ENCODE measurements around the gene VRK1. TPM values are rescaled to one million over a fixed set of nuclear protein-coding genes. Genes with fewer than 3 reads are reported as not detected.

Gene VRK1
- total RNA-seq, 1 donor from 2014 or later: 52.7 TPM

DNA sequence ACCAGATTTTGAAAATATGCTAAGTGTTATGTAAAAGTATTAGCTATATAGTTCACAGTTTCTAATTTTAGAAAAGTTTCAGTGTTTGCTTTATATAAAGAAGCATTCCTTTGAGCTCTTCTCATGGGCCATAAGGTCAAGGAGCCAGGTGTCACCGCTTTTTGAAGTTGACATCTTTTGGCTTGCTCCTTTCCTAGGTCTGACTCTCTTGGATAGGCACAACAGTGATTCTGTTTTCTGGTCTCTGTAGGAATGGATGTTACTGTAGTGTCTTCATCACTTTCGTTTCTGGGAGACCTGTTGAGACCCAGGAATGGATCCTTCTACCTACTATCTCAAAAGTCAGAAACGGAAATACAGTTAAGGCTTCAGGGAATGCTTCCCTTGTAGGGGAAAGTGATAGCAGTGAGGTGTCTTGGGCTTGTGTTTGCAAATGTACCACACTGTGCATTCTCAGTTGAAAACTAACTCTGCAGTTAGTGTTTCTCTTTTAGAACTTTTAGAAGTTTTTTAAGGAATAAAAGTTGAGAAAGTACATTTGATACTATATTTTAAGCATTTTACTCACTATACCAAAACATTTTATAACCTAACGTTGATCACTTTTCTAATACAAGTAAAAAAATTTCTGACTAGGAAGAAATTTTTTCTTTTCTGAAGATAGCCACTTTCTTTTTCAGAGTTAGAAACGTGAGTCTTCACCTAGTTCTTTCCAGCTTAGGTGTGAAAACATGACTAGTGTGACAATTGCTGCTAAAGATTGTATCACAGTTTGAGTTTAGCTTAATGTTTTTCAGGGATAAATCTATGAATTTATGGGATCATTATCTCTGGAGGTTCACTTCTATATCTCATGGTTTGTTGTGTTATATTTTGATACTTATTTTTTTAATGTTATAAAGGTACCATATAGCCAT is 20.8 kb downstream of the VRK1 start:
- Histone ChIP-seq H3K27ac (ENCODE audit: low read depth, low read length) (no peak overlapping the region), H3K27me3 (ENCODE audit: control insufficient read depth in 3 of 3, insufficient read depth in 3 of 3, low read length in 3 of 3) (no peaks in the 10 kb centered on the region), H3K4me1 (ENCODE audit: control insufficient read depth in 3 of 3, insufficient read depth in 3 of 3, low read length in 3 of 3) (peaks cover 0 to 3% (median 0%) of the 10 kb centered on the region in 3 donors), H3K9ac (ENCODE audit: low read depth in 1 of 3, low read length in 3 of 3) (no peak overlapping the region), H3K4me3 (ENCODE audit: low read length in 3 of 3) (no peak overlapping the region), H3K9me3 (ENCODE audit: control insufficient read depth in 3 of 3, low read length in 3 of 3) (no peaks in the 10 kb centered on the region), H3K36me3 (ENCODE audit: control insufficient read depth in 3 of 3, insufficient read depth in 3 of 3, low read length in 3 of 3) (no peaks in the 10 kb centered on the region)

DNA sequence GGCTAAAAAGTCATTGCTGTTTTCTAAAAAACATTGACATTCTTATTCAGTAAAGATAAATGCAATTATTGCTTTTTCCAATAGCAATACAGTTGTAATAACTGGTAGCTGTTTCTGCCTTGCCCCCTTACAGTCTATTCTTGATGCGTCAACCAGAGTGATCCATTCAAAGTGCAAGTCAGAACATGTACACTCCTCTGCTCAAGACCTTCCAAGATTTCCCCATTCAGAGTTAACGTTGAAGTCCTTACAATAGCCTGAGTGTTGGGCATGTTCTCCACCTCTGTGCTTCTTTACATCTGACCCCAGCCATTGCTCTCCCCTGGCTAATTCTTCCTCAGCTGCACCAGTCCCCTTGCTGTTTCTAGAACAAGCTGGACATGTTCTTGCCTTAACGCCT is 24.3 kb downstream of the VRK1 start:
- Histone ChIP-seq H3K4me1 (ENCODE audit: control insufficient read depth in 3 of 3, insufficient read depth in 3 of 3, low read length in 3 of 3) (peaks cover 0 to 3% (median 0%) of the 10 kb centered on the region in 3 donors), H3K4me3 (ENCODE audit: low read length in 3 of 3) (no peak overlapping the region)

DNA sequence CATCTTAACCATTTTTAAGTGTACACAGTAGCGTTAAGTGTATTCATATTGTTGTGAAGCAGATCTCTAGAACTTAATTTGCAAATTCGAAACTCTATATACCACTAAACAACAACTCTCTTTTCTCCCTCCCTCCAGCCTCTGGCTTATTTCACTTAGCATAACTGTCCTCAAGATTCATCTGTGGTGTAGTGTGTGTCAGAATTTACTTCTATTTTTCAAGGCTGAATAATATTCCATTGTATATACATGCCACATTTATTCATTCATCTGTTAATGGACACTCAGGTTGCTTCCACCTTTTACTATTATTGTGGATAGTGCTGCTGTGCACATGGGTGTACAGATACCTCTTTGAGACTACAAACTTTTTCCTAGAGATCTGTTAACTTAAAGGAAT is 26.5 kb downstream of the VRK1 start:
- Histone ChIP-seq H3K27me3 (ENCODE audit: control insufficient read depth in 3 of 3, insufficient read depth in 3 of 3, low read length in 3 of 3) (no peaks in the 10 kb centered on the region), H3K9ac (ENCODE audit: low read depth in 1 of 3, low read length in 3 of 3) (no peak overlapping the region), H3K4me3 (ENCODE audit: low read length in 3 of 3) (no peak overlapping the region), H3K36me3 (ENCODE audit: control insufficient read depth in 3 of 3, insufficient read depth in 3 of 3, low read length in 3 of 3) (no peaks in the 10 kb centered on the region), H3K27ac (ENCODE audit: low read depth, low read length) (no peak overlapping the region), H3K4me1 (ENCODE audit: control insufficient read depth in 3 of 3, insufficient read depth in 3 of 3, low read length in 3 of 3) (peaks cover 0 to 3% (median 0%) of the 10 kb centered on the region in 3 donors), H3K9me3 (ENCODE audit: control insufficient read depth in 3 of 3, low read length in 3 of 3) (no peaks in the 10 kb centered on the region)

More for the DNA sequence above, 24.3 kb downstream of the VRK1 start:
- Histone ChIP-seq H3K9ac (ENCODE audit: low read depth in 1 of 3, low read length in 3 of 3) (no peak overlapping the region), H3K9me3 (ENCODE audit: control insufficient read depth in 3 of 3, low read length in 3 of 3) (no peaks in the 10 kb centered on the region), H3K36me3 (ENCODE audit: control insufficient read depth in 3 of 3, insufficient read depth in 3 of 3, low read length in 3 of 3) (no peaks in the 10 kb centered on the region), H3K27ac (ENCODE audit: low read depth, low read length) (no peak overlapping the region), H3K27me3 (ENCODE audit: control insufficient read depth in 3 of 3, insufficient read depth in 3 of 3, low read length in 3 of 3) (no peaks in the 10 kb centered on the region)

DNA sequence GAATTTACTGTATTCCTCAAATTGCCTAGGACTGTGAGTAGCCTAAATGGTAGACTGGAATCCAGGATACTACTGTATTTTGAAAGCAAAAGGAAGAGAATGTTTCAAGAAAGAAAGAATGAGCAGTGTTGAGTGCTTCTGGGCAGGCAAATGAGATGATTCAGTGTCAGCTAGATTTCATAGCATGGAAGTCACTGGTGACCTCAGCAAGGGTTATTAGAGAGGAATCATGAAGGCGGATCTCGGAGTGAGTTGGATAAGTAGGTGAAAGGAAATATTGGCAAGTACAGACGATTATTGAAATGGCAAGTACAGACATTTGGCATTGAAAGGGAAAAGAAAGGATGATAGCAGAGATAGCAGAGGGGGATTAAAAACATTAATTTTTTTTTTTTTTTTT is 27.1 kb downstream of the VRK1 start:
- Histone ChIP-seq H3K4me1 (ENCODE audit: control insufficient read depth in 3 of 3, insufficient read depth in 3 of 3, low read length in 3 of 3) (peaks cover 0 to 3% (median 0%) of the 10 kb centered on the region in 3 donors), H3K4me3 (ENCODE audit: low read length in 3 of 3) (no peak overlapping the region), H3K9me3 (ENCODE audit: control insufficient read depth in 3 of 3, low read length in 3 of 3) (no peaks in the 10 kb centered on the region), H3K36me3 (ENCODE audit: control insufficient read depth in 3 of 3, insufficient read depth in 3 of 3, low read length in 3 of 3) (no peaks in the 10 kb centered on the region), H3K27ac (ENCODE audit: low read depth, low read length) (no peak overlapping the region), H3K9ac (ENCODE audit: low read depth in 1 of 3, low read length in 3 of 3) (no peak overlapping the region), H3K27me3 (ENCODE audit: control insufficient read depth in 3 of 3, insufficient read depth in 3 of 3, low read length in 3 of 3) (no peaks in the 10 kb centered on the region)

DNA sequence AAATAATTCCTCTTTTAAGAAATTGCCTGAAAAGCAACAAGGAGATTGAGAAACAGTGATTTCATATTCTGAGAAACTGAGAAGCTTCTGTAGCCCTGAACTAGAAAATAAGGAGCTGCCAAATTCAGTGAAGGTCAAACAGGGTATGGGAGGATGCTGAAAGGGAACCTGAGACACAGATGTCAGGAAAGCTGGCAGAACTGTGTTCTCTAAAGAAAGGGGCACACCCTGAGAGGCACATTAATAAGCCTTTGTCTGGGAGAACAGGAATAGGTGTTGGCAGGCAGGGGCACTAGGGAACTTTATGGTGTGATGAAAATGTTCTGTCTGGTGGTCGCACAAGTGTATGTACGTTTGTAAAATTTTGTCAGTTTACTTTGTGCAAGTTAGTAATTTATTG is 29.6 kb downstream of the VRK1 start:
- Histone ChIP-seq H3K4me3 (ENCODE audit: low read length in 3 of 3) (no peak overlapping the region), H3K9ac (ENCODE audit: low read depth in 1 of 3, low read length in 3 of 3) (no peak overlapping the region), H3K4me1 (ENCODE audit: control insufficient read depth in 3 of 3, insufficient read depth in 3 of 3, low read length in 3 of 3) (peaks cover 0 to 3% (median 0%) of the 10 kb centered on the region in 3 donors), H3K27me3 (ENCODE audit: control insufficient read depth in 3 of 3, insufficient read depth in 3 of 3, low read length in 3 of 3) (no peaks in the 10 kb centered on the region), H3K9me3 (ENCODE audit: control insufficient read depth in 3 of 3, low read length in 3 of 3) (no peaks in the 10 kb centered on the region), H3K36me3 (ENCODE audit: control insufficient read depth in 3 of 3, insufficient read depth in 3 of 3, low read length in 3 of 3) (no peaks in the 10 kb centered on the region), H3K27ac (ENCODE audit: low read depth, low read length) (no peak overlapping the region)

DNA sequence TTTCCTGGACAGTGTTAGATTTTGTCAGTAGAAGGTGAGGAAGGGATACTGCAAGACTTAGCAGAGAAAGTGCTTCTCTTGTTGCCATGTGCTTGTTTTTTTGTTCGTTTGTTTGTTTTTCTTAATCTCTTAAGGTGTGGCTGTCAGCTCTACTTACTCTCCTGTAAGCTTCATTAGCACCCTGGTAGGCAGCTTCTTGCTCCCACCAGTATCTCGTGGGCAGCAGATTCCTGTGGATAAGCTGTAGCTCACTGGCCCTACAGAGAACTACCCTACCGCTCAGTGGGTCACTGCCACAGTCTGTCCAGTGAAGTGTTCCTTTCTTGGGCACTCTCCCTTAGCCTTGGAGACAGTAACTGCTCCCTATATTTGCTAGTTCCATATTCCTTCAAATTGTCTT is 30.1 kb downstream of the VRK1 start:
- no peaks in the 10 kb centered on the region for H3K36me3 ChIP-seq (ENCODE audit: control insufficient read depth in 3 of 3, insufficient read depth in 3 of 3, low read length in 3 of 3)
- no peak overlapping the region for H3K27ac ChIP-seq (ENCODE audit: low read depth, low read length)
- no peaks in the 10 kb centered on the region for H3K9me3 ChIP-seq (ENCODE audit: control insufficient read depth in 3 of 3, low read length in 3 of 3)
- H3K27me3 ChIP-seq (ENCODE audit: control insufficient read depth in 3 of 3, insufficient read depth in 3 of 3, low read length in 3 of 3): no peaks in the 10 kb centered on the region
- peaks cover 0 to 3% (median 0%) of the 10 kb centered on the region in 3 donors for H3K4me1 ChIP-seq (ENCODE audit: control insufficient read depth in 3 of 3, insufficient read depth in 3 of 3, low read length in 3 of 3)
- no peak overlapping the region for H3K9ac ChIP-seq (ENCODE audit: low read depth in 1 of 3, low read length in 3 of 3)
- H3K4me3 ChIP-seq (ENCODE audit: low read length in 3 of 3): no peak overlapping the region

DNA sequence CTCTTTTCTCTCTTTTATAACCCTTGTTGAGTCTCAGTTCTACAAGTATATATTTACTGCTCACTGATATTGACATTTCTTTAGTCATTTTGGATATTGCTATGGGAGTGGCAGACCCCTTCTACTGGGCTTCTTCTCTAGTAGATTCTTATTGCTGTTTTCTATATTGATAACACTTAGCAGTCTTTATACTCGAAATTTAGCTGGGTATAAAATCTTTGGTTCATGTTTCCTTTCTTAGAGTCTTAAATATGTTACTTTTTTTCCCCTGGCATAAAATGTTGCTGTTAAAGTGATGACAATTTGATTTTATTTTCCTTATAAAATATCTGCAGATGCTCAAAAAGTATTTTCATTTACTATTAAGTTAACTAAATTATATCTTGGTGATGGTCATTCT is 32.6 kb downstream of the VRK1 start:
- H3K27me3 ChIP-seq (ENCODE audit: control insufficient read depth in 3 of 3, insufficient read depth in 3 of 3, low read length in 3 of 3): no peaks in the 10 kb centered on the region
- H3K4me3 ChIP-seq (ENCODE audit: low read length in 3 of 3): no peak overlapping the region
- H3K9me3 ChIP-seq (ENCODE audit: control insufficient read depth in 3 of 3, low read length in 3 of 3): no peaks in the 10 kb centered on the region
- H3K36me3 ChIP-seq (ENCODE audit: control insufficient read depth in 3 of 3, insufficient read depth in 3 of 3, low read length in 3 of 3): no peaks in the 10 kb centered on the region
- H3K27ac ChIP-seq (ENCODE audit: low read depth, low read length): no peak overlapping the region
- peaks cover 0 to 3% (median 0%) of the 10 kb centered on the region in 3 donors for H3K4me1 ChIP-seq (ENCODE audit: control insufficient read depth in 3 of 3, insufficient read depth in 3 of 3, low read length in 3 of 3)
- H3K9ac ChIP-seq (ENCODE audit: low read depth in 1 of 3, low read length in 3 of 3): no peak overlapping the region

DNA sequence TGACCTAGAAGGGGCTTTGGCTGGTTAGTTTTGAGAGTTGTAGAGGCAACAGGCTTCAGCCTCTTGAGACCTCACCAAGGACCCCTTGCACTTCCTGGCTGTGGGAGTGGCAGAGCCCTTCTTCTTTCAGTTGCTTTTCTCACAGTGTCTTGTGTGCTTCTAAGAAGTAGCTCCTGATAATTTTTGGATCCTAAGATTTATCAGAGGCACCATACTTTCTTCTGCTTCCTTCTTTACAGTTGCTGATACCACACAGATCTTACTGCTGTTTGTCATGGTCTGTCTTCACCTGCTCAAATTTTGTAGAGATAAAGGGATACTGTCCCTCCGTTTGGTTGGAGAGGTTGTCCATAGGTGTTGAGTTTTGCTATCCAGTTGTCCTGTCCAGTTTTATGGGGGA is 33.8 kb downstream of the VRK1 start:
- no peaks in the 10 kb centered on the region for H3K9me3 ChIP-seq (ENCODE audit: control insufficient read depth in 3 of 3, low read length in 3 of 3)
- peaks cover 0 to 3% (median 0%) of the 10 kb centered on the region in 3 donors for H3K36me3 ChIP-seq (ENCODE audit: control insufficient read depth in 3 of 3, insufficient read depth in 3 of 3, low read length in 3 of 3)
- no peak overlapping the region for H3K4me3 ChIP-seq (ENCODE audit: low read length in 3 of 3)
- H3K27ac ChIP-seq (ENCODE audit: low read depth, low read length): no peak overlapping the region
- no peaks in the 10 kb centered on the region for H3K27me3 ChIP-seq (ENCODE audit: control insufficient read depth in 3 of 3, insufficient read depth in 3 of 3, low read length in 3 of 3)
- H3K9ac ChIP-seq (ENCODE audit: low read depth in 1 of 3, low read length in 3 of 3): no peak overlapping the region
- H3K4me1 ChIP-seq (ENCODE audit: control insufficient read depth in 3 of 3, insufficient read depth in 3 of 3, low read length in 3 of 3): peaks cover 0 to 3% (median 0%) of the 10 kb centered on the region in 3 donors

DNA sequence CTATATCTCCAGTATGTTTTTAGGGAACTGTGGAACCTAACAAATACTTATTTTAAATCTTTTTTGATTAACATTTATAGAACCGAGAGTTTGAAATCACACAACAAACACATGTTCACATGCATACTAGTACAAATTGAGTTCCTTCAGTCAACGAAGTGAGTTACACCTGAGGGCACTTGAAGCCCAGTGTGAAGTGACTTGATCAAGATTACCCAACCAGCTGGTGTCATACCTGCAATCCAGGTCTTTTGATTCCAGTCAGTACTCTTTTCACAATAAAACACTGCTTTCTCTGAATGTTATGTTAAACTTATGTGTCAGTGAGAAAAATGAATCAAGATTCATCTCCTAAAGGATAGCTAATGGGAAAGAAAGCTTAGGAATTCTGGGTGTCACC is 35.2 kb downstream of the VRK1 start:
- Histone ChIP-seq H3K4me1 (ENCODE audit: control insufficient read depth in 3 of 3, insufficient read depth in 3 of 3, low read length in 3 of 3) (no peaks in the 10 kb centered on the region), H3K9ac (ENCODE audit: low read depth in 1 of 3, low read length in 3 of 3) (no peak overlapping the region), H3K27ac (ENCODE audit: low read depth, low read length) (no peak overlapping the region), H3K4me3 (ENCODE audit: low read length in 3 of 3) (no peak overlapping the region), H3K27me3 (ENCODE audit: control insufficient read depth in 3 of 3, insufficient read depth in 3 of 3, low read length in 3 of 3) (no peaks in the 10 kb centered on the region), H3K36me3 (ENCODE audit: control insufficient read depth in 3 of 3, insufficient read depth in 3 of 3, low read length in 3 of 3) (peaks cover 0 to 6% (median 2%) of the 10 kb centered on the region in 3 donors), H3K9me3 (ENCODE audit: control insufficient read depth in 3 of 3, low read length in 3 of 3) (no peaks in the 10 kb centered on the region)

DNA sequence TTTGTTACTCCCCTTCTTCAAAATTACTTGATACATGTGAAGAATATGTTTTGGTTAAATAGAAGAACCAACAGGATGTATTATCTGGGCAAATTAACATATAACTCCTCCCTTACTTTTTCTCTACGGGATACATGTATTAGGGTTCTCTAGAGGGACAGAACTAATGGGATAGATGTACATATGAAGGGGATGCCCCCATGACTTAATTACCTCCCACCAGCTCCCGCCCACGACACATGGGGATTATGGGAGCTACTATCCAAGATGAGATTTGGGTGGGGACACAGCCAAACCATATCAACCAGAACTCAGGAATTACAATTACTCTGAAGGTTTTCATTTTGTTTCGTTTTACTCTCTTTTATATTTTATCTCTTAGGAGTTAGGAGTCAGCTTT is 41.3 kb downstream of the VRK1 start:
- H3K4me1 ChIP-seq (ENCODE audit: control insufficient read depth in 3 of 3, insufficient read depth in 3 of 3, low read length in 3 of 3): no peaks in the 10 kb centered on the region
- H3K9me3 ChIP-seq (ENCODE audit: control insufficient read depth in 3 of 3, low read length in 3 of 3): no peaks in the 10 kb centered on the region
- H3K27me3 ChIP-seq (ENCODE audit: control insufficient read depth in 3 of 3, insufficient read depth in 3 of 3, low read length in 3 of 3): no peaks in the 10 kb centered on the region
- H3K4me3 ChIP-seq (ENCODE audit: low read length in 3 of 3): no peak overlapping the region
- no peak overlapping the region for H3K9ac ChIP-seq (ENCODE audit: low read depth in 1 of 3, low read length in 3 of 3)
- no peak overlapping the region for H3K27ac ChIP-seq (ENCODE audit: low read depth, low read length)
- peaks cover 0 to 6% (median 2%) of the 10 kb centered on the region in 3 donors for H3K36me3 ChIP-seq (ENCODE audit: control insufficient read depth in 3 of 3, insufficient read depth in 3 of 3, low read length in 3 of 3)
